ENCODE data around the gene KATNA1.

KATNA1 gene

GRCh38 chr6:149627672-149628071, 20.8 kb downstream of the KATNA1 start:
- TF ChIP-seq CEBPB (IDR thresholded peaks at IDR 0.05) = no peak
- no peak for TF ChIP-seq FOXM1 (IDR thresholded peaks at IDR 0.05; ENCODE audit: borderline replicate concordance, low read depth)
- TF ChIP-seq YY1 (IDR thresholded peaks at IDR 0.05; ENCODE audit: low read depth) = no peak
- TF ChIP-seq MAX (IDR thresholded peaks at IDR 0.05) = no peak
- no peak for TF ChIP-seq TEAD4 (IDR thresholded peaks at IDR 0.05)
- TF ChIP-seq EP300 (IDR thresholded peaks at IDR 0.05; ENCODE audit: borderline replicate concordance) = no peak
- TF ChIP-seq TAF1 (IDR thresholded peaks at IDR 0.05; ENCODE audit: low read depth) = no peak
- TF ChIP-seq REST (IDR thresholded peaks at IDR 0.05; ENCODE audit: low read depth) = no peak
- TF ChIP-seq RAD21 (IDR thresholded peaks at IDR 0.05; ENCODE audit: low read depth) = no peak
- TF ChIP-seq, protein P1, sequence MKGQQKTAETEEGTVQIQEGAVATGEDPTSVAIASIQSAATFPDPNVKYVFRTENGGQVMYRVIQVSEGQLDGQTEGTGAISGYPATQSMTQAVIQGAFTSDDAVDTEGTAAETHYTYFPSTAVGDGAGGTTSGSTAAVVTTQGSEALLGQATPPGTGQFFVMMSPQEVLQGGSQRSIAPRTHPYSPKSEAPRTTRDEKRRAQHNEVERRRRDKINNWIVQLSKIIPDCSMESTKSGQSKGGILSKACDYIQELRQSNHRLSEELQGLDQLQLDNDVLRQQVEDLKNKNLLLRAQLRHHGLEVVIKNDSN (IDR thresholded peaks at IDR 0.05) = no peak
- no peak for TF ChIP-seq TCF12 (IDR thresholded peaks at IDR 0.05; ENCODE audit: low read depth)
- TF ChIP-seq CREB1 (IDR thresholded peaks at IDR 0.05; ENCODE audit: low read depth) = no peak
- no peak for TF ChIP-seq NFIC (IDR thresholded peaks at IDR 0.05)

GRCh38 chr6:149615805-149616204, 32.7 kb downstream of the KATNA1 start:
- TF ChIP-seq NFIC (IDR thresholded peaks at IDR 0.05) = no peak
- no peak for TF ChIP-seq MAX (IDR thresholded peaks at IDR 0.05)
- no peak for TF ChIP-seq ZBTB7A (IDR thresholded peaks at IDR 0.05; ENCODE audit: low read depth)

GRCh38 chr6:149614337-149614736, 34.2 kb downstream of the KATNA1 start:
- no peak for TF ChIP-seq ZBTB7A (IDR thresholded peaks at IDR 0.05; ENCODE audit: low read depth)
- no peak for TF ChIP-seq CEBPB (IDR thresholded peaks at IDR 0.05)
- TF ChIP-seq TEAD4 (IDR thresholded peaks at IDR 0.05) = no peak
- TF ChIP-seq REST (IDR thresholded peaks at IDR 0.05; ENCODE audit: low read depth) = no peak
- TF ChIP-seq TAF1 (IDR thresholded peaks at IDR 0.05; ENCODE audit: low read depth) = no peak
- TF ChIP-seq, protein P1 (IDR thresholded peaks at IDR 0.05) = no peak
- no peak for TF ChIP-seq EP300 (IDR thresholded peaks at IDR 0.05; ENCODE audit: borderline replicate concordance)
- TF ChIP-seq EGR1 (IDR thresholded peaks at IDR 0.05) = no peak
- no peak for TF ChIP-seq NFIC (IDR thresholded peaks at IDR 0.05)
- no peak for TF ChIP-seq MAX (IDR thresholded peaks at IDR 0.05)
- TF ChIP-seq RAD21 (IDR thresholded peaks at IDR 0.05; ENCODE audit: low read depth) = no peak
- TF ChIP-seq YY1 (IDR thresholded peaks at IDR 0.05; ENCODE audit: low read depth) = no peak
- TF ChIP-seq CREB1 (IDR thresholded peaks at IDR 0.05; ENCODE audit: low read depth) = no peak
- no peak for TF ChIP-seq FOXM1 (IDR thresholded peaks at IDR 0.05; ENCODE audit: borderline replicate concordance, low read depth)
- TF ChIP-seq TCF12 (IDR thresholded peaks at IDR 0.05; ENCODE audit: low read depth) = no peak

DNA sequence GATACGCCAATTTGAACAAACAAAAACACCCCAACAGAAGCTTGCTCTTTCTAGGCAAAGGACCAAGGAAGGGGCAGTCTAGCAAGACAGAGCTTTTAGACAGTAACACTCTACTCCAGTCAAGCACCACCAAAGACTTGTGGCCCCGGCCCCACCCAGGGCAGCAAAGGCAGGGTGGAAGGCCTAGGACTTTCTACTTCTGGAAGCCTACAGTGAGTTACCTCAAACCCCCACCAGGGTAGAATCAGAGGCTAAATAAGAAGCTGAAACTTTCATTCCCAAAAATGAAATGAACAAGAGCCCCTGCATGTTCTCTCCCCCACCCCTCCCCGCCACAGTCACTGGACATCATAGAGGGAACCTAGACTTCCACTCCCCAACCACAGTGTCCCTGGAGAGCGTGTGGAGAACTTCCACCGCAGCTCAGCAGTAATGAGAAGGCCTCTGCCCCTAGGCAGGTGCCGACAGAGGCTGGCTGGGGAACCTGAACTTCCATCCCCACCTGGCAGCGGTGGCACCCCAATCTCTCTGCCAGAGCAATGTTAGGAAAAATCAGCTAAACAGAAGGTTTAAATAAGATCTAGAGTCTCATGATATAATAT, 40.0 kb downstream of the KATNA1 start:
- TF ChIP-seq TAF1 (IDR thresholded peaks at IDR 0.05; ENCODE audit: low read depth) (no peak), YY1 (IDR thresholded peaks at IDR 0.05; ENCODE audit: low read depth) (no peak), CREB1 (IDR thresholded peaks at IDR 0.05; ENCODE audit: low read depth) (no peak), REST (IDR thresholded peaks at IDR 0.05; ENCODE audit: low read depth) (no peak), TCF12 (IDR thresholded peaks at IDR 0.05; ENCODE audit: low read depth) (no peak), TEAD4 (IDR thresholded peaks at IDR 0.05) (no peak), MAX (IDR thresholded peaks at IDR 0.05) (no peak), FOXM1 (IDR thresholded peaks at IDR 0.05; ENCODE audit: borderline replicate concordance, low read depth) (no peak), RAD21 (IDR thresholded peaks at IDR 0.05; ENCODE audit: low read depth) (no peak), CEBPB (IDR thresholded peaks at IDR 0.05) (no peak), ZBTB7A (IDR thresholded peaks at IDR 0.05; ENCODE audit: low read depth) (no peak), EP300 (IDR thresholded peaks at IDR 0.05; ENCODE audit: borderline replicate concordance) (no peak), EGR1 (IDR thresholded peaks at IDR 0.05) (no peak), NFIC (IDR thresholded peaks at IDR 0.05) (no peak)
- TF ChIP-seq, protein P1 (IDR thresholded peaks at IDR 0.05) = no peak
